SH-SY5Y (cell line): ENCODE measurements around the gene MT1G.

Experiments
- GATA2 ChIP-seq: IDR thresholded peaks from 2 replicates; pipeline ENCODE4 v1.6.1; 2011; ENCODE audit warnings: mild to moderate bottlenecking, low read depth, low read length
- GATA3 ChIP-seq: IDR thresholded peaks from 2 replicates; pipeline ENCODE4 v1.6.1; 2011; ENCODE audit warnings: low read depth, mild to moderate bottlenecking, low read length, moderate library complexity

DNA sequence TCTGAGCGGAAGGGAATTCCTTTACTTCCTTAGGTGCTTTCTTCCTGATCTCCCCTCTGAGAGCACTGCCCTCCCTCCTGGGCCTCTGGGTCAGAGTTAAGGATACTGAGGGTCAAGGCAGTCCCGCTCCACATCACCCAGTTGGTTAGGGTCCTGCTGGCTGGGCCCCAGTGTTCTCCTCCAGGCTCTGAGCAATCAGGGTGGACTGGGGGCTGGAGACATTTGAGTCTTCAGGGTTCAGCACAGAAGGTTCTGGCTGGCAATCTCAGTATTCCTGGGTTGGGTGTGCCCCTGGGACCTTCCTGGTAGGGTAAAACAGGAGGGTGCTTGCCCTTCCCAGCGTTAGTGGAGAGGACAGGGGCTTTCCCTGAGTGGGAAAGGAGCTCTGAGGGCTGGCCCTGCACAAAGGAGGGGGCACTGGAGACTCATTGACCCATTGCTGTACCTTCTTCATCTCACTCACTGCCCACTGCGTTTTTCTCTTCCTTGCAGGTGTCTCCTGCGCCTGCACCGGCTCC, 35.0 kb downstream of the MT1G start:
- TF ChIP-seq GATA3 (no peak), GATA2 (no peak)
